ENCODE data around the gene NFE2L3.
"Not testable (repeated sequence)": the region's sequence is repeated elsewhere in the genome, so short reads cannot be mapped to it uniquely, and the experiment has no call there.

The NFE2L3 gene

GRCh38 chr7:26187380-26188205 lies 35.6 kb downstream of the NFE2L3 start:
- no peak for DNase-seq

- no peak for DNase-seq
These were observed 36.4 kb downstream of the NFE2L3 start for GRCh38 chr7:26188206-26188956.

- no peak for DNase-seq
These were observed 37.1 kb downstream of the NFE2L3 start for GRCh38 chr7:26188957-26189541.

GRCh38 chr7:26189697-26190096 lies 37.7 kb downstream of the NFE2L3 start:
- DNase-seq, result no peak

- no peak for DNase-seq
These were observed 38.4 kb downstream of the NFE2L3 start for GRCh38 chr7:26190417-26190869.

GRCh38 chr7:26191233-26191973 lies 39.4 kb downstream of the NFE2L3 start:
- DNase-seq, result no peak

GRCh38 chr7:26191974-26192479 lies 40.0 kb downstream of the NFE2L3 start:
- DNase-seq, result no peak

GRCh38 chr7:26192485-26193087 lies 40.6 kb downstream of the NFE2L3 start:
- no peak for DNase-seq

- DNase-seq, result no peak
These were observed 41.6 kb downstream of the NFE2L3 start for GRCh38 chr7:26193432-26194207.

- not testable (repeated sequence) for DNase-seq
These were observed 42.8 kb downstream of the NFE2L3 start for GRCh38 chr7:26194764-26195163.

GRCh38 chr7:26195182-26195581 lies 43.2 kb downstream of the NFE2L3 start:
- DNase-seq, result no peak

- no peak for DNase-seq
These were observed 44.1 kb downstream of the NFE2L3 start for GRCh38 chr7:26195867-26196657.

GRCh38 chr7:26197153-26198115 lies 45.4 kb downstream of the NFE2L3 start:
- DNase-seq, result no peak

GRCh38 chr7:26198133-26198780 lies 46.3 kb downstream of the NFE2L3 start:
- DNase-seq, result no peak

- DNase-seq, result no peak
These were observed 46.8 kb downstream of the NFE2L3 start for GRCh38 chr7:26198781-26199169.

GRCh38 chr7:26199301-26200037 lies 47.5 kb downstream of the NFE2L3 start:
- peak; percentile 63 for DNase-seq

GRCh38 chr7:26200038-26200443 lies 48.0 kb downstream of the NFE2L3 start:
- peak; percentile 67 for DNase-seq
